Inflammatory macrophage treated with lipopolysaccharide for 4 hours (primary cell): ENCODE measurements around the gene MMGT1.
"Not testable (repeated sequence)": the region's sequence is repeated elsewhere in the genome, so short reads cannot be mapped to it uniquely, and the experiment has no call there.

Experiments
- DNase-seq: peaks from one replicate; pipeline ENCODE4 v3.0.0-alpha.2; 2020

MMGT1 gene

GRCh38 chrX:135920516-135920915 is 53.3 kb downstream of the MMGT1 start:
- DNase-seq = not testable (repeated sequence)

DNA sequence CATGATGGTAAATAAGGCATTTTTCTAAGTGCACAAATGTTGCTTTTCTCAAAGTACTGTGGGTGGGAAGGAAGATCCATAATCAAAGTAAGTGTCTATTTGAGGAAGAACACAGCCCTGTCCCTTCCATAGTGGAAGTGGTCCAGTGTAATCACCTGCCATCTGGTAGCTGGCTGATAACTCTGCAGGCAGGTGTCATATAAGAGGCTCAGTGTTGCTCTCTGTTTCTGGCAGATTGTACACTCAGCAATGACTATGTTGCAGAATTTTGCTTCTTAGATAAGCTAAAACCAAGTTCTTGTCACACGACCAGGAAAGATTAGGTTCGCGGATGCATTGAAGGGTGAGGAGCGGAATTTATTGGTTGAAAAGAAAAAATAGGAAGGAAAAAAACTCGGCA is 59.4 kb downstream of the MMGT1 start:
- no peak for DNase-seq
